ENCODE measurements around the gene TMEM255B.
"Not testable (repeated sequence)": the region's sequence is repeated elsewhere in the genome, so short reads cannot be mapped to it uniquely, and the experiment has no call there.

The TMEM255B gene

DNA sequence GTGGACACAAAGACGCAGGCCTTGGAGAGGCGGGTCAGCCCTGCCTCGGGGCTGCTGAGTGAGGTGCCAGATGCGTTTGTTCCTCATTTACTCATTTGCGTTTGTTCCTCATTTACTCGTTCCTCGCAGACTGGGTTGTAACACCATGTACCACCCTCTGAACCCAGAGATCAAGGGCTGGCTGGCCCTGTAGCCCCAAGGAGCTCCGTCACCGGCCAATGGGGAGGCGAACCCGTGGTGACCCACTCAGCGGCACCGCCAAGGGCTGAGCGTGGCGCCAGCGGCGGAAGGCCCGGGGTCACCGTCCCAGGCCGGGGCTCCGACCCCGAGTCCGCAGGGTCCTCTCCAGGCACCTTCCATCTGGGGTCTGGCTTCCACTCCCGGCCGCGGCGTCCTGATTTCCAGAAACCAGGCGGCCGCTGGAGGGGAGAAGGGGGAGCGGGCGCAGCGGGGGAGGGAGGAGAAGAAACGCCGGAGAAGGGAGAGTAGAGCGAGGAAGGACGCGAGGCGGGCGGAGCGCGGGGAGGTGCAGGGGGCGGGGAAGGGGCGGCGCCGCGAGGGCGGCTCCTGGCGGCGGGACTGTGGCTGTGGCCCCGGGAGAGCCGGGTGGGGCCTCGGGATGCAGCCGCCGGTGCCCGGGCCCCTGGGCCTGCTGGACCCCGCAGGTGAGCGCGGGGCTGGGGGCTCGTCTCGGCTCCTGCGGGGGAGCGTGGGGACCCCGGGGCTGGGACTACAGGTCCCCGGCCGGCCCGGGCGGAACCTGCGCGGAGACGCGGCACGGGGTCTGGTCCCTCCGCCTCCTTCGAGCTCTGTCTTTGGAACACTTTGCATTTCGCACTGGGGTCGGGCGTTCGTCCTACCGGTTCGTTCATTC is at the start of gene TMEM255B:
TMEM255B (plus strand) TSS at position 576 of the 874 bp plus-strand sequence; CDS start at position 620, 44 bp downstream.
- peak; percentile 55 to 91 for DNase-seq

DNA sequence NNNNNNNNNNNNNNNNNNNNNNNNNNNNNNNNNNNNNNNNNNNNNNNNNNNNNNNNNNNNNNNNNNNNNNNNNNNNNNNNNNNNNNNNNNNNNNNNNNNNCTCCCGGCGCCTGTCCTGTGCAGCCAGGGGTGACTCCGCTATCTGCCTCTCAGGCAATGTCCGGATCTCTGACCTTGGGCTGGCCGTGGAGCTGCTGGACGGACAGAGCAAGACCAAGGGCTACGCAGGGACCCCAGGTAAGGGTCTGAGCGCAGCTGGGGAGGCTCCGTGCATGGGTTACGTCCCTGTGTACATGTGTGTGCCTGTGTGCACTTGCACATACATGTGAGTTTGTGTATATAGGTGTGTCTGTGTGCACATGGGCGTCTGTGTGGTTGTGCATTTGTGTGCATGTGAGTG is 36.1 kb upstream of the TMEM255B start:
- no peak for DNase-seq

- no peak for DNase-seq
Measured at GRCh38 chr13:113723410-113724015, 35.5 kb upstream of the TMEM255B start.

GRCh38 chr13:113724016-113724758 is 34.8 kb upstream of the TMEM255B start:
- DNase-seq = no peak

DNA sequence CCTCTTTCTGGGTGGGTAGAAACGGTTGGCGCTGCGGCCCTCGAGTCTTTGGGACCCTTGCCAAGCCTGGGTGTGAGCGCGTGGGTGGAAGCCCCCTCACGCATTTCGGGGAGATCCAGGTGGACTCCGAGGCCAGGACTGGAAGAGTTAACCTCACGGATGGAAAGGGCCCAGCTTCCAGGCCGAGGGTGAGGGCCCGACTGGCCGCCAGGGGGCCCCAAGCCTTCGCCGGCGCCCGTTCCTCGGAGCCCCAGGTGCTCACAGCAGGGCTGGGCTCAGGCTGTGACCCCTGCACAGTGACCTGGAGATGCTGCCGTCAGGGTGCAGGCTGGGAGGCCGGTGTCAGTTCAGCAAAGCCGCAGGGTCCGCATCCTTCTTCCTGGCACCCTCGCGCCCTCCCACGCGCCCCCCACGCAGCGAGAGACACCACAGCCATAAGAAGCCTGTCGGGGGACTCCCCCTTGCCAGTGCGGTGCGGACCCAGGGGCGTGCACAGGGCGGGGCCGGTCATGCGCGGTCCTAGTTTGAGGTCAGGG is 34.2 kb upstream of the TMEM255B start:
- peak; percentile 72 to 88 for DNase-seq

DNA sequence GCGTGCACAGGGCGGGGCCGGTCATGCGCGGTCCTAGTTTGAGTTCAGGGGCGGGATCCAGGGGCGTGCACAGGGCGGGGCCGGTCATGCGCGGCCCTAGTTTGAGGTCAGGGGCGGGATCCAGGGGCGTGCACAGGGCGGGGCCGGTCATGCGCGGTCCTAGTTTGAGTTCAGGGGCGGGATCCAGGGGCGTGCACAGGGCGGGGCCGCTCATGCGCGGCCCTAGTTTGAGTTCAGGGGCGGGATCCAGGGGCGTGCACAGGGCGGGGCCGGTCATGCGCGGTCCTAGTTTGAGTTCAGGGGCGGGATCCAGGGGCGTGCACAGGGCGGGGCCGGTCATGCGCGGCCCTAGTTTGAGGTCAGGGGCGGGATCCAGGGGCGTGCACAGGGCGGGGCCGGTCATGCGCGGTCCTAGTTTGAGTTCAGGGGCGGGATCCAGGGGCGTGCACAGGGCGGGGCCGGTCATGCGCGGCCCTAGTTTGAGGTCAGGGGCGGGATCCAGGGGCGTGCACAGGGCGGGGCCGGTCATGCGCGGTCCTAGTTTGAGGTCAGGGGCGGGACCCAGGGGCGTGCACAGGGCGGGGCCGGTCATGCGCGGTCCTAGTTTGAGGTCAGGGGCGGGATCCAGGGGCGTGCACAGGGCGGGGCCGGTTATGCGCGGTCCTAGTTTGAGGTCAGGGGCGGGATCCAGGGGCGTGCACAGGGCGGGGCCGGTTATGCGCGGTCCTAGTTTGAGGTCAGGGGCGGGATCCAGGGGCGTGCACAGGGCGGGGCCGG is 33.5 kb upstream of the TMEM255B start:
- DNase-seq = not testable (repeated sequence)

DNA sequence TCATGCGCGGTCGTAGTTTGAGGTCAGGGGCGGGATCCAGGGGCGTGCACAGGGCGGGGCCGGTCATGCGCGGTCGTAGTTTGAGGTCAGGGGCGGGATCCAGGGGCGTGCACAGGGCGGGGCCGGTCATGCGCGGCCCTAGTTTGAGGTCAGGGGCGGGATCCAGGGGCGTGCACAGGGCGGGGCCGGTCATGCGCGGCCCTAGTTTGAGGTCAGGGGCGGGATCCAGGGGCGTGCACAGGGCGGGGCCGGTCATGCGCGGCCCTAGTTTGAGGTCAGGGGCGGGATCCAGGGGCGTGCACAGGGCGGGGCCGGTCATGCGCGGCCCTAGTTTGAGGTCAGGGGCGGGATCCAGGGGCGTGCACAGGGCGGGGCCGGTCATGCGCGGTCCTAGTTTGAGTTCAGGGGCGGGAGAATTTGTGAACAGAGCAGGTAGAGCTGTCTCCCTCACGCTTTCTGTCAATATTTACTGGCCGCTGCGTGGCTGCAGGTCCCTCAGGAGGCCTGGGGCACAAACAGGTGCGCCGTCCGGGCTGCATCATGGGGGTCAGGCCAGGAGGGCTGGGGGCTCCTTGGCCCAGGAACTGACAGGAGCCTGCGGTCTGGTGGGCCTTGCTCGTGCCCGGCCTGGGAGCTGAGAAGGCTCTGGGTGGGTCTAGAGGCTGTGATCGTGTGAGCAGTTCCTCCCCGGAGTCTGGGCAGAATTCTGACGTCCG is 32.8 kb upstream of the TMEM255B start:
- DNase-seq = peak in 1 of 2 experiments; percentile 71

GRCh38 chr13:113726961-113727411 is 32.0 kb upstream of the TMEM255B start:
- DNase-seq = no peak

- DNase-seq = no peak
Measured at GRCh38 chr13:113728571-113729054, 30.4 kb upstream of the TMEM255B start.

- peak in 1 of 2 experiments; percentile 57 for DNase-seq
Measured at GRCh38 chr13:113729187-113730019, 29.6 kb upstream of the TMEM255B start.

- peak in 1 of 2 experiments; percentile 36 for DNase-seq
Measured at GRCh38 chr13:113730258-113730691, 28.8 kb upstream of the TMEM255B start.

DNA sequence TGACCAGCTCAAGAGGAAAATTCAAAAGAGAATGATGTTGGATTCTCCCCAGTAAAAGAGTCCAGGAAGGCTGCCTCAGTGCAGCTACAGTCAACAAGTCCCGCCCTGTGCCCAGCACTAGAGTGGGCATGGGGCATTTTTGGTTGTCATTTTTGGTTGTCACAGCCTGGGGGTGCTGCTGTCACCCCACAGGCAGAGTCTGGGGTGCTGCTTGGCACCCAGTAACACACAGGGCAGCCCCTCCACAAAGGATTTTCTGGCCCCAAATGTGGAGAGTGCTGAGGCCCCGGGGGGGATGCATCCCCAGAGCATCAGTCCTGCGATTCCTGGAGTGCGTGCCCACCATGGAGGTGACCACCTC is 28.2 kb upstream of the TMEM255B start:
- DNase-seq = no peak

GRCh38 chr13:113731192-113732175 is 27.5 kb upstream of the TMEM255B start:
- peak in 1 of 2 experiments; percentile 74 for DNase-seq

- no peak for DNase-seq
Measured at GRCh38 chr13:113732176-113732960, 26.7 kb upstream of the TMEM255B start.

DNA sequence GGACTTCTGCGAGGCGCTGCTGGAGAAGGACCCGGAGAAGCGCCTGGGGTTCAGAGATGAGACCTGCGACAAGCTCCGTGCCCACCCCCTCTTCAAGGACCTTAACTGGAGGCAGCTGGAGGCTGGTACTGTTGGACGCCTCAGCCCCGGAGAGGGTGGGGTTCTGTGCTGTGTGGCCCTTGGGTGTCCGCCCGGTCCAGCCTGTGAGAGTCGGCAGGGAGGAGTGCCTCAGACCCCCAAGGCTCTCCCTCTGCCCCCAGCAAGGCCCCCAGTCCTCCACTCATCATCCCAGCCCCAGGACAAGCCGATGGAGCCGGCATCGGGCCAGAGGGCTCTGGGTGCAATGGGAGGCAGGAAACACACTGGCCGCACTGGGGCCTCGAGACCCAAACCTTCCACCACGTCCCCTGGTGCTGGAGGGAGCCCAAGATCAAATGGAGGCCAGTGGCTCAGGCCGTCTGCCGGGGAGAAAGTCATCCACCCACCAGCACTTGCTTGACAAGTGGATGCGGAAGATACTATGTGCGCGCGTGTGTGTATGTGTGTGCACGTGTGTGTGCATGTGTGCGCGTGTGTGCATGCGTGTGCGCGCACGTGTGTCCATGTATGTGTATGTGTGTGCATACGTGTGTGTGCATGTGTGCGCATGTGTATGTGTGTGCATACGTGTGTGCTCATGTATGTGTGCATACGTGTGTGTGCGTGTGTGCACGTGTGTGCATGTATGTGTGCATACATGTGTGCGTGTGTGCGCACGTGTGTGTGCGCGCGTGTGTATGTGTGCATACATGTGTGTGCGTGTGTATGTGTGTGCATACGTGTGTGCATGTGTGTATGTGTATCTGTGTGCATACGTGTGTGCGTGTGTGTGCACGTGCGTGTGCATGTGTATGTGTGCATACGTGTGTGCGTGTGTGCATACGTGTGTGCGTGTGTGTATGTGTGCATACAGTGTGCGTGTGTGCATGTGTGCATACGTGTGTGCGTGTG is 25.8 kb upstream of the TMEM255B start:
- DNase-seq = no peak

DNA sequence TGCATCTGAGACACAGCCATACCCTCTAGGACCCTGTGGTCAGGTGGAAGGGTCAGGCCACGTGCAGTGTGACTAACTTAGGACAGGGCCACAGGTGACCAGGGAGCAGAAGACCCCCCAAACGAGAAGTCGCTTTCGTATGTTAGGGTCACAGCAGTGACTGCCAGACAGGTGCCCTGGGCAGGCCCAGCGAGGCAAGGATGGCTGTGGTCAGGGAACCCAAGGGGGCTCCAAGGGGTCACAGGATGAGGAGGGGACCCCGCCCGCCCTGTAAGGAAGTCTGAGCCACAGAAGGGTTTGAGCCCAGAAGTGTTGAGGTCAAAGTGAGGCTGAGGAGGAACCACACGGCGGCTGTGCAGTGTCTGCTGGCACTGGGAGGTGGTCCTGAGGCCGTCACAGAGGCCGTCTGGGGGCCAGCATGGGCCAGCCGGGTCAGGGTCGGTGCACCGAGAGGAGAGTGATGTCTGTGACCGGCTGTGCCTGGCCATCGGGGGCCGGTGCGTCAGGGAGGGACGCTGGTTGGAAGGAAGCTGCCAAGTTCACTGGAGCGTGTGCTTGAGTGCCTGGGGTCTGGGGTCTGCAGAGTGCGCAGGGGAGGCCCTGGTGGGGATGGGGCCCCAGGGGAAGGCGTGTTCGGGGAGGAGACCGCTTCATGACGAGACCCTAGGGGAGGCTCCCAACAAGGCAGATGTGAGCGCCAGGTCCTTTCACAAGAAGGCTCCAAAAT is 24.8 kb upstream of the TMEM255B start:
- no peak for DNase-seq

GRCh38 chr13:113734826-113735125 is 24.2 kb upstream of the TMEM255B start:
- no peak for DNase-seq

All from NCI-H526 (cell line).